ENCODE results near the gene CLSTN2.

Gene CLSTN2

DNA sequence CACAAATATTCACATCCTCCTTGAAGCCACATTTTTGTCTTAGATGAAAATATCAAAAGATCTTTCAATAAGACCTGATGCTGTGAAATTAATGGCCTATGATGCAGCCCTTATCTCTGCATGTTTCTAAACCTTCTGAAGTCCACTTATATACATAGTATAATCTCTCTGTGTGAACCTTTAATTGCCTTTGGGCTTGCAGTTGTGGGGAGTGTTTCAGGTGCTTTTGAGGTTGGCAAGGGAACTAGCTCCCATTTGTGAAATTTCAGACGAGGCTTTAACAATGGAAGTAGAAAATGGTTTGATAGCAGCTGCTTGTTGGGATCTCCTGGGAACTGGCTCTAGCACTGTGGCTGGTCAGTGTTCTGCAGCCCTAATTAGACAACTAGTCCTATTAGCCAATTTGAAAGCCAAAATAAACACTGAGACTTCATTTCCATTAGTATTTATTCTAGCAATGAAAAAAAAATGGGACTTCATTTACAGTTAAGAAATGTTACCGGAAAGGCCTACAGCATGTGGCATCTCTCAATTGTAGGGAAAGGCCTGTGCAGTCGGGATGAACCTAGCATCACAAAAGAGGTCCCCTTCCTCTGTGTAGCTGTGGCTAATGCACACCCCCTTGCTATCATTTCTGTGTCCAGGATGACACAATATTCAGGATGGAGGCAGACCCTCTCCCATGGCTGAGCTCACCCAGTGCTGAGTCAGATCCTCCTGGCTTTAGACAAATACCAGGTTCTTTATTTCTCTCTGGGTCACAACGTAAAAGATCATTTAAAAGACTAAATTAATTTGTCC is 602.1 kb downstream of the CLSTN2 start:
- TF ChIP-seq, protein P1, sequence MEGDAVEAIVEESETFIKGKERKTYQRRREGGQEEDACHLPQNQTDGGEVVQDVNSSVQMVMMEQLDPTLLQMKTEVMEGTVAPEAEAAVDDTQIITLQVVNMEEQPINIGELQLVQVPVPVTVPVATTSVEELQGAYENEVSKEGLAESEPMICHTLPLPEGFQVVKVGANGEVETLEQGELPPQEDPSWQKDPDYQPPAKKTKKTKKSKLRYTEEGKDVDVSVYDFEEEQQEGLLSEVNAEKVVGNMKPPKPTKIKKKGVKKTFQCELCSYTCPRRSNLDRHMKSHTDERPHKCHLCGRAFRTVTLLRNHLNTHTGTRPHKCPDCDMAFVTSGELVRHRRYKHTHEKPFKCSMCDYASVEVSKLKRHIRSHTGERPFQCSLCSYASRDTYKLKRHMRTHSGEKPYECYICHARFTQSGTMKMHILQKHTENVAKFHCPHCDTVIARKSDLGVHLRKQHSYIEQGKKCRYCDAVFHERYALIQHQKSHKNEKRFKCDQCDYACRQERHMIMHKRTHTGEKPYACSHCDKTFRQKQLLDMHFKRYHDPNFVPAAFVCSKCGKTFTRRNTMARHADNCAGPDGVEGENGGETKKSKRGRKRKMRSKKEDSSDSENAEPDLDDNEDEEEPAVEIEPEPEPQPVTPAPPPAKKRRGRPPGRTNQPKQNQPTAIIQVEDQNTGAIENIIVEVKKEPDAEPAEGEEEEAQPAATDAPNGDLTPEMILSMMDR (IDR thresholded peaks at IDR 0.05; ENCODE audit: control insufficient read depth, insufficient read depth, low read depth, low read length, missing control alignments) = no peak
- DNase-seq (ENCODE audit: low read depth) = no peak
- H3K4me3 ChIP-seq (ENCODE audit: control insufficient read depth, low read depth, low read length) = no peak overlapping the region

DNA sequence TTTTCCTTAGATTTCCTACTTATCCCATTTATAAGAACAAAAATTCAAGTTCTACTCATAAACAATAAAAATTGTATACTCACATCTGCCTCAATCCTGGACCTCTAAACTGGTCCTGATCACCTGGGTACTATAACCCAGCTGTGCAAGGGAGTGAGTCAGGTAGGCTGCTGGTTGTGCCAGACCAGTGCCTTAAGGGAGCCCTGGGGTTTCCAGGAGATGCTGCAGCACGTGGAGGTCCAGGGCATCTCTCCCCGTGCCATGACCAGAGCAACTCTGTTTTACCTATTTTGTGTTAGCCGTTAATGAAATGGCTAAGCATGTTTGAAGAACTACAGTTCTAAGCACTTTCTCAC is 602.7 kb downstream of the CLSTN2 start:
- TF ChIP-seq, protein P1 (IDR thresholded peaks at IDR 0.05; ENCODE audit: control insufficient read depth, insufficient read depth, low read depth, low read length, missing control alignments) = no peak
- DNase-seq (ENCODE audit: low read depth) = no peak
- no peak overlapping the region for H3K4me3 ChIP-seq (ENCODE audit: control insufficient read depth, low read depth, low read length)

DNA sequence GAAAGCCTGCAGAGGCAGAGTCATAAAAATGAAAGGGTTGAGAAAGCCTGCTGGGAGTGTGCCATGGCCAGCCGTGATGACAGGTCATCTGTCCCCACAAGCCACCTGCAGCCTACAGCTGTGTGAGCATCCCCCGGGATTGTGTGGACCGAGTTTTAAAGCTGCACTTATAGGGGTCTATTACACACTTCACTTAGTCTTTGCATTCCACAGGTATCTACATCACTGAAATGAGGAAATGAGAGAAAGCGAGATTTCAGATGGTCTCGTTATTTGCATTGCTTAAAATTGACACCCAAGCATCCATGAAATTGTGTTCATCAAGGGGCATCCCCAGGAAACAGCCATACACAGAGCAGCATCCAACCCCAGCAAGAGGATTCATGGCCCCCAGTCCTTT is 605.3 kb downstream of the CLSTN2 start:
- H3K4me3 ChIP-seq (ENCODE audit: control insufficient read depth, low read depth, low read length) = no peak overlapping the region
- TF ChIP-seq, protein P1 (IDR thresholded peaks at IDR 0.05; ENCODE audit: control insufficient read depth, insufficient read depth, low read depth, low read length, missing control alignments) = no peak

DNA sequence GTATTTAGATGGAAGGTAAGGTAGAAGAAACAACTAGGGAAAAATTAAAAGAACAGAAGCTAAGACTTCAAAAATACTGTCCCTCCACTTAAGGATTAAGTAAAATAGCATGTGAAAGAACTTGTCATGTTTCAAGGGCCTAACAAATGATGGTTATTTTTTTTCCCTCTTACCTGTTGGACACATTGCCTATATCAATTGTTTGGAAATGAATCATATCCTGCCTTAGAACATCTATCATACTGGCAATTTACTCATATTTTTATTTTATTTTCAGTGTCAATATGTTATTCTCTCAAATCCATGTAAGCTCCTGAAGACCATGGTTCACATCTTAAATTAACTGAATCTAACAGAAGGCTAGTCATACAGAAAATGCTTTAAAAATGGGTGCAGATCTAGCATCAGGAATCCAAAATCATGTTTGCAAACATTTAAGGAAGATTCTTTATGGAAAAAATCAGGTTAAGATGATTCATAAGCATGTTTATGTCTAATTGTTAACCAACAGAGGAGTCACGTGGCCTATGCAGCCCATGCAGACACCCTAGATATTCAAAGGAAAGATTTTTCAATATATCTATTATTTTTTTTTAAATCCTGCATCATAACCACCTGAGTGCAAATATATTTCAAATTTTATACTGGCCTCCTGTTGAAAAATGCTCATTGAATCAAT is 607.1 kb downstream of the CLSTN2 start:
- TF ChIP-seq, protein P1 (IDR thresholded peaks at IDR 0.05; ENCODE audit: control insufficient read depth, insufficient read depth, low read depth, low read length, missing control alignments) = no peak
- no peak overlapping the region for H3K4me3 ChIP-seq (ENCODE audit: control insufficient read depth, low read depth, low read length)
- DNase-seq (ENCODE audit: low read depth) = no peak

More for the DNA sequence above, 605.3 kb downstream of the CLSTN2 start:
- no peak for DNase-seq (ENCODE audit: low read depth)

DNA sequence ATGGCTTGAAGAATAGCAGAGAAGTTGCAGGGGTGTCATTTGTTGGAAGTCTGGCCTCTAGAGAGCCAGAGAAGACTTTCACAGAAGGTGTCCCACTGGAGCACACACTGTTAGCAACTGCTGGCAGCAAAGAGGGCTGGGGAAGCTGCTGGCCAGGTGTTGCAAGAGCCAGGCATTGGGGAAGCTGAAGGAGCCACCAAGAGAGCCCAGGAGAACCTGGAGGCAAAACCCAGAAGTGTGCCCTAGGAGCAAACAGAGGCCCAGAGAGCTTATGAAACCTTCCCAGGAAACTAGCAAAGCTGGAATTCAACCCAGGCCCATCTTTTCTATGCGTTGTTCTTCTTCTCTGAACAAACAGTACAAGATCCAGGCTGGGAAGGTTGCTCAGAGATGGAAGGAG is 610.2 kb downstream of the CLSTN2 start:
- TF ChIP-seq, protein P1 (IDR thresholded peaks at IDR 0.05; ENCODE audit: control insufficient read depth, insufficient read depth, low read depth, low read length, missing control alignments) = no peak
- H3K4me3 ChIP-seq (ENCODE audit: control insufficient read depth, low read depth, low read length) = no peak overlapping the region
- no peak for DNase-seq (ENCODE audit: low read depth)

DNA sequence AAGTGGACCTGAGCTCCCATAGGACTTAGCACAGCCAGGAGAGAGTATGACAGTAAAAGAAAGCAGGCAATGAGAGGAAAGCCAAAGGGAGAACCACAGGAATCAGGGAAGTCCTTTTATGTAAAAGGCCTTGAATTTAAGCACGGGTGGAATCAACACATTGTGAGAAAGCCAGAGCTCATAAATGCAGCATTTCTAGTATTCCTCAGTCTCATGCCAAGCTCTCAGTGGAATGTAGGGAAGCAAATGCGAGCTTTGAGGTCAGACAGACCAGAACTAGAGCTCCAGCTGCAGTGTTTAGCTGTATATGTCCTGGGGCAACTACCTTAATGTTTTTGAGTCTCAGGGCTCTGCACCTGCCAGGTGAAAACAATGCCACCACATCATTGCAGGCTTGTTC is 610.8 kb downstream of the CLSTN2 start:
- no peak overlapping the region for H3K4me3 ChIP-seq (ENCODE audit: control insufficient read depth, low read depth, low read length)
- peak; percentile 31 for DNase-seq (ENCODE audit: low read depth)
- TF ChIP-seq, protein P1 (IDR thresholded peaks at IDR 0.05; ENCODE audit: control insufficient read depth, insufficient read depth, low read depth, low read length, missing control alignments) = no peak

Measured in AG09309 (cell line).